Heart left ventricle (tissue), 16 donors: Measurements from ENCODE around the gene SOX14. TPM values are rescaled to one million over a fixed set of nuclear protein-coding genes. Genes with fewer than 3 reads are reported as not detected.

Source experiments
- ATAC-seq, 4 donors: fragments of 200-7000 bp; cut with Tn5 transposase; one replicate each; pipeline ENCODE4 v1.9.1; 2020 to 2022; ENCODE audit warnings: moderate library complexity in 4 of 4, mild to moderate bottlenecking in 3 of 4, moderate number of reproducible peaks in 1 of 4
- DNase-seq, 5 donors: peaks; one replicate each; pipeline ENCODE4 v3.0.0-alpha.2; 2020
- H3K27ac ChIP-seq, 12 donors: fragments of 200-600 bp; sonication (generic) in 4 of 12; one replicate each; pipeline versions ENCODE4 v1.5.0 to v1.8.0; 2016 to 2022; ENCODE audit warnings: mild to moderate bottlenecking in 2 of 12
- H3K27me3 ChIP-seq, 9 donors: fragments of 200-600 bp; sonication (generic) in 2 of 9; one replicate each; pipeline versions ENCODE4 v1.5.1 to v1.8.0; 2016 to 2022; ENCODE audit warnings: mild to moderate bottlenecking in 3 of 9
- H3K36me3 ChIP-seq, 9 donors: fragments of 200-600 bp; sonication (generic) in 2 of 9; one replicate each; pipeline versions ENCODE4 v1.5.0 to v1.8.0; 2018 to 2022; ENCODE audit warnings: mild to moderate bottlenecking in 2 of 9
- H3K4me1 ChIP-seq, 12 donors: fragments of 200-600 bp; sonication (generic) in 4 of 12; one replicate each; pipeline versions ENCODE4 v1.5.0 to v1.8.0; 2016 to 2022; ENCODE audit warnings: mild to moderate bottlenecking in 3 of 12
- H3K4me3 ChIP-seq, 12 donors: fragments of 200-600 bp; sonication (generic) in 4 of 12; one replicate each; pipeline versions ENCODE4 v1.5.0 to v1.8.0; 2017 to 2022; ENCODE audit warnings: mild to moderate bottlenecking in 9 of 12, moderate library complexity in 4 of 12
- H3K9me3 ChIP-seq, 12 donors: fragments of 200-600 bp; sonication (generic) in 4 of 12; one replicate each; pipeline versions ENCODE4 v1.5.0 to v1.8.0; 2016 to 2022; ENCODE audit warnings: mild to moderate bottlenecking in 1 of 12
- POLR2A ChIP-seq, 2 donors: fragments of 450-650 bp; IDR thresholded peaks; one replicate each; pipeline ENCODE4 v1.6.1; 2017; ENCODE audit warnings: antibody characterized with exemption in 2 of 2, mild to moderate bottlenecking in 2 of 2, moderate library complexity in 2 of 2
- WGBS, 4 donors: extraction: QIAGEN DNeasy Blood & Tissue Kit in 2 of 4; methylation state at CpG; one replicate each; pipeline versions ENCODE4 v1.1.5 to v1.1.7; 2013 to 2018; 5-methylcytosine and 5-hydroxymethylcytosine counted together
- intact Hi-C, 10 donors: fragments of 100-400 bp; cut with DNase I; formaldehyde crosslinking; loops; one replicate each; pipeline versions ENCODE4 v1.11.1 to v1.14.2; 2022
- polyA plus RNA-seq, 2 donors: library from polyadenylated mRNA; stranded (reverse); fragments of 200-250 nt; gene quantifications; one replicate each; pipeline ENCODE4 v1.2.3, GENCODE V29; 2013
- total RNA-seq, 9 donors: library from RNA; depleted of rRNA in 2 of 9; stranded (reverse); fragments of >200 nt in 2 of 9; fragmentation: NEBNext Ultra II Directional in 3 of 9; extraction: Animal tissue kit (Norgen Biotek cat#: 25700) in 3 of 9; gene quantifications; one replicate each; pipeline versions ENCODE4 v1.1.0 to v1.2.4, GENCODE V29; 2016 to 2023
- TF ChIP-seq, protein P1 (sequence below), 12 donors: fragments of 200-600 bp; sonication (generic) in 4 of 12; IDR thresholded peaks; one replicate each; pipeline versions ENCODE4 v1.5.0 to v1.8.0; 2018 to 2022; ENCODE audit warnings: antibody characterized with exemption in 12 of 12, mild to moderate bottlenecking in 5 of 12
- donor health status: ischemic (EF 13 %, LVEDD 7.1; RV severe dilation, severe dysfunction).
- donor health status: healthy with polysubstance abuse.
- donor health status: DM: no; HTN: yes; CAD: no.
- donor health status: DM: no; HTN: no; CAD: no.
- donor health status: ischemic (EF 25% LVEDD 6.9; RV normal size, moderate dysfunction).
- donor health status: ischemic (EF 25% LVEDD 5.7; RV mildly dilated, moderate dysfunction).
- donor health status: healthy.
- donor health status: DM: yes; HTN: yes; CAD: no.
- donor health status: ischemic (EF 35%, LVEDD 5.7; RV mildly dilated, moderate dysfunction).
- donor health status: nonischemic (EF 11% LVEDD 7.7; RV severe dilation, severe dysfunction).
- donor health status: DM: yes; HTN: yes; CAD: no.
- donor health status: PGD.
- donor health status: ischemic (EF 29% LVEDD 5.4; RV normal size, mild dysfunction).
- donor health status: nonischemic (EF 23%, LVEDD 6.1; RV moderate dilation, normal function).

SOX14 gene
- total and polyA plus RNA-seq, 11 donors, result not detected

DNA sequence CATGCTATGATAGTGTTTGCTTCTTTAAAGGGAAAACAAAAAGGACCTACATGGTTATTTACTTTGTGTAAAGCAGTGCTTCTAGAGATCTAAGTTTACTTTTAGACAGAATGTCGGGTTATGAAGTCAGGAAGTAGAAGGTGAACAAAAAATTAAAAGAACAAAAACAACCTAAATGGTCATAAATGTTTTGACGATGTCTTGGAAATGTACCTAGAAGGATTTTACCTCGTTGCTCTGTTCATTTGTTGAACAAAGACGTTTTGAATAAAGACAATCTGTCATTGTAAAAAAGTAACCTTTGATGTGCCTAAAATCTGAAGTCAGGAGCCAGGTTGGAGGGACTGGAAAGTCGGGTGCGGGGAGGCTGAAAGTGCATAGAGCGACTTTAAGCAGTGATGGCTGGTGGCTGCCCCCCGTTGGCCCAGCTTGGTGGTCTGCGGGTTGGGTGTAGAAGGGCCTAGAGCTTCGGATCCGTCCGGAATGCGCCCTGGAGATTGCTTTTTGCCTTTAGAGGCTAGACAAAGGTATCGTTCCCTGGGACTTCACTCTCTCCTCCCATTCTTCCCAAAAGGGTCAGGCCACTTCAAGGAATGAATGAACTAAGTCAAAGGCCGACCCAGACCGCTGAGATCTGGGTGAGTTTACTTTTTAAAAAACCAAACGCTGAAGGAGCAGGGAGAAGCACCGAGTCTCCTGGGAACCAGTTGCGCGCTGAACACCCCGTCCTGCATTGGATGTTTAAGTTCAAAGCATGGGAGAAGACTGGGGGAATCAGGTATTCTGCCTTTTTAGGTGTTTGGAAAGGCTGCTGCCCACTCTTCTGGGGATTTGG, 2.1 kb downstream of the SOX14 start:
- Histone ChIP-seq H3K9me3 (no peaks in the 10 kb centered on the region), H3K27me3 (peaks cover 74 to 100% (median 100%) of the 10 kb centered on the region in 9 donors), H3K27ac (no peak overlapping the region), H3K4me1 (peaks cover 0 to 58% (median 22%) of the 10 kb centered on the region in 12 donors), H3K4me3 (no peak overlapping the region), H3K36me3 (no peaks in the 10 kb centered on the region)
- DNase-seq, result no peak
- intact Hi-C loops, result no loop called here
- no peak for TF ChIP-seq POLR2A (IDR thresholded peaks at IDR 0.05)
- TF ChIP-seq, protein P1, sequence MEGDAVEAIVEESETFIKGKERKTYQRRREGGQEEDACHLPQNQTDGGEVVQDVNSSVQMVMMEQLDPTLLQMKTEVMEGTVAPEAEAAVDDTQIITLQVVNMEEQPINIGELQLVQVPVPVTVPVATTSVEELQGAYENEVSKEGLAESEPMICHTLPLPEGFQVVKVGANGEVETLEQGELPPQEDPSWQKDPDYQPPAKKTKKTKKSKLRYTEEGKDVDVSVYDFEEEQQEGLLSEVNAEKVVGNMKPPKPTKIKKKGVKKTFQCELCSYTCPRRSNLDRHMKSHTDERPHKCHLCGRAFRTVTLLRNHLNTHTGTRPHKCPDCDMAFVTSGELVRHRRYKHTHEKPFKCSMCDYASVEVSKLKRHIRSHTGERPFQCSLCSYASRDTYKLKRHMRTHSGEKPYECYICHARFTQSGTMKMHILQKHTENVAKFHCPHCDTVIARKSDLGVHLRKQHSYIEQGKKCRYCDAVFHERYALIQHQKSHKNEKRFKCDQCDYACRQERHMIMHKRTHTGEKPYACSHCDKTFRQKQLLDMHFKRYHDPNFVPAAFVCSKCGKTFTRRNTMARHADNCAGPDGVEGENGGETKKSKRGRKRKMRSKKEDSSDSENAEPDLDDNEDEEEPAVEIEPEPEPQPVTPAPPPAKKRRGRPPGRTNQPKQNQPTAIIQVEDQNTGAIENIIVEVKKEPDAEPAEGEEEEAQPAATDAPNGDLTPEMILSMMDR (IDR thresholded peaks at IDR 0.05), result no peak
- 2 to 6% (median 3%) methylated on average over 20 to 21 of the region's 21 CpGs for WGBS, 4 donors
- ATAC-seq, result no peak

DNA sequence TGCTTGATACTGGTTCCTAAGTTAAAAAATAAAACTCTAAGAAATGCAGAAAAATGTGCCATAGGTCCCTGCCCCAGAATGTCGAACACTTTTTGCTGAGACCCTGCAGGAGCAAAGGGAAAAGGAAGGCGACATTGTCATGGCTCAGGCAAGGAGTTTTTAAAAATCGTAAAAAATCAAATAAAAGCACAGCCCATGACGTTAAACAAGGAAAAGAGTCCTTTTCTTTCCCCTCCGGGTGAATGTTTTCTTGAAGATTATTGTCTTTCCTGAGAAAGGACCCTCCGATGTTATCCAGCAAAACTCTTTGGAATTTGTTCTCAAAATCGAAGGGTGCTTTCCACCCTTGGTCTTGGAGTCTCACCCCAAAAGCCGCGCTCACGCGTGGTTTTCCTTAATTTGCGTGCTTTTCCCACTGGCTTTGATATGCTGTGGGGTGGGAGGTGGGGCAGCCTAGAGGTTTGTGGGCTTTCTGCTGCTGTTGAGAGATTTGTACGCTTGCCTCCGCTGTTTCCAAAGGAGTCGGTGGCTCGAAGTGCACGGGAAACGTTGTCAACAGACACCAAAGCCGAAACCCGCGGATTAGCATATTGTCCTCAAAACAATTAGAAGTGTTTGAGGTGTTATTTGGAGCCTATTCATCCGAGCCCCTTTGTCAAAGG, 2.9 kb downstream of the SOX14 start:
- H3K4me3 ChIP-seq, result no peak overlapping the region
- H3K4me1 ChIP-seq, result peaks cover 0 to 66% (median 28%) of the 10 kb centered on the region in 12 donors
- TF ChIP-seq, protein P1 (IDR thresholded peaks at IDR 0.05), result no peak
- TF ChIP-seq POLR2A (IDR thresholded peaks at IDR 0.05), result no peak
- H3K27me3 ChIP-seq, result peaks cover 68 to 100% (median 100%) of the 10 kb centered on the region in 9 donors
- DNase-seq, result no peak
- ATAC-seq, result no peak
- no peak overlapping the region for H3K27ac ChIP-seq
- no peaks in the 10 kb centered on the region for H3K9me3 ChIP-seq
- WGBS, 4 donors, result 2 to 4% (median 3%) methylated on average over 22 of the region's 22 CpGs
- intact Hi-C loops, result no loop called here
- H3K36me3 ChIP-seq, result no peaks in the 10 kb centered on the region

- WGBS, 4 donors, result 1 to 3% (median 2%) methylated on average over 35 to 36 of the region's 36 CpGs
These were observed 3.6 kb downstream of the SOX14 start for GRCh38 chr3:137767538-137768360.

More at GRCh38 chr3:137767538-137768360, 3.6 kb downstream of the SOX14 start:
- Histone ChIP-seq H3K36me3 (no peaks in the 10 kb centered on the region), H3K9me3 (no peaks in the 10 kb centered on the region), H3K27ac (no peak overlapping the region), H3K4me3 (peak overlapping the region in 11 of 12 donors; percentile 14 to 50 (median 24)), H3K27me3 (peaks cover 64 to 100% (median 100%) of the 10 kb centered on the region in 9 donors), H3K4me1 (peaks cover 0 to 69% (median 28%) of the 10 kb centered on the region in 12 donors)
- peak in 1 of 5 donors; percentile 19 for DNase-seq
- intact Hi-C loops, result no loop called here
- no peak for ATAC-seq
- TF ChIP-seq, protein P1 (IDR thresholded peaks at IDR 0.05), result no peak
- TF ChIP-seq POLR2A (IDR thresholded peaks at IDR 0.05), result no peak
